Neutrophil (primary cell): ENCODE data around the gene TEPSIN.

Source experiments
- H3K27ac ChIP-seq: fragments of 200-600 bp; sonication (generic); 2 replicates; pipeline ENCODE4 v1.5.1; 2016; ENCODE audit warnings: mild to moderate bottlenecking, moderate library complexity
- H3K27me3 ChIP-seq: fragments of 200-600 bp; sonication (generic); 2 replicates; pipeline ENCODE4 v1.6.0; 2016; ENCODE audit warnings: mild to moderate bottlenecking
- H3K36me3 ChIP-seq: fragments of 200-600 bp; sonication (generic); 2 replicates; pipeline ENCODE4 v1.5.1; 2017
- H3K4me1 ChIP-seq, 2 experiments: fragments of 200-600 bp in 1 of 2; sonication (generic) in 1 of 2; 1 replicate in 1 of 2; 2 replicates in 1 of 2; pipeline versions ENCODE4 v1.5.1 to v1.6.1; 2013 to 2016; ENCODE audit warnings: low read depth in 1 of 2, low read length in 1 of 2, mild to moderate bottlenecking in 1 of 2, moderate library complexity in 1 of 2; ENCODE audit not compliant: control insufficient read depth in 1 of 2, insufficient read depth in 1 of 2
- H3K4me3 ChIP-seq, 2 experiments: fragments of 200-600 bp in 1 of 2; sonication (generic) in 1 of 2; 1 replicate in 1 of 2; 2 replicates in 1 of 2; pipeline ENCODE4 v1.5.1; 2013 to 2016; ENCODE audit warnings: low read depth in 1 of 2, low read length in 1 of 2, mild to moderate bottlenecking in 1 of 2, moderate library complexity in 1 of 2
- H3K9me3 ChIP-seq: fragments of 200-600 bp; sonication (generic); 2 replicates; pipeline ENCODE4 v1.5.1; 2016
- TF ChIP-seq, protein P1 (sequence below): fragments of 200-600 bp; sonication (generic); IDR thresholded peaks from 2 replicates; pipeline ENCODE4 v1.5.1; 2016; ENCODE audit warnings: antibody characterized with exemption

TEPSIN gene

DNA sequence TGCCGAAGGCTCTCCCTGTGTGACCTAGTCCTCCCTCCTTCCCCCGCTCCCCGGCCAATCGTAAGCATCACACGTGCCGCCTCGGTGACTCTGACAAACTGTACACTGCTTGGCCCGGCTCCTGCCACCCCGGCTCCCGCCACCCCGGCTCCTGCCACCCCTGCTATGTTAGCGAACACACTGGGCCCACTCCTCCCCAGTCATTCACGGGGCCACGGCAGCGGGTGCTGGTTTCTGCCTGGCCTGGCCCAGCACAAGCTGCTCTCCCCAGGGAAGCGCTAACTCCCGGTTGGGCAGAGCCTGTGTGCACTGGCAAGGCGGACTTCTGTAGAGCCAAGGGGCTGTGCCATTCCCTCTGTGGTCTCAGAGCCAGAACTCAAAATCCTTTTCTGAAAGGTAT lies 22.2 kb upstream of the TEPSIN start:
- Histone ChIP-seq H3K27me3 (no peaks in the 10 kb centered on the region), H3K4me3 (no peak overlapping the region), H3K27ac (no peak overlapping the region), H3K36me3 (peaks cover 98% of the 10 kb centered on the region), H3K4me1 (peaks cover 8% of the 10 kb centered on the region in 2 experiments), H3K9me3 (no peaks in the 10 kb centered on the region)
- TF ChIP-seq, protein P1, sequence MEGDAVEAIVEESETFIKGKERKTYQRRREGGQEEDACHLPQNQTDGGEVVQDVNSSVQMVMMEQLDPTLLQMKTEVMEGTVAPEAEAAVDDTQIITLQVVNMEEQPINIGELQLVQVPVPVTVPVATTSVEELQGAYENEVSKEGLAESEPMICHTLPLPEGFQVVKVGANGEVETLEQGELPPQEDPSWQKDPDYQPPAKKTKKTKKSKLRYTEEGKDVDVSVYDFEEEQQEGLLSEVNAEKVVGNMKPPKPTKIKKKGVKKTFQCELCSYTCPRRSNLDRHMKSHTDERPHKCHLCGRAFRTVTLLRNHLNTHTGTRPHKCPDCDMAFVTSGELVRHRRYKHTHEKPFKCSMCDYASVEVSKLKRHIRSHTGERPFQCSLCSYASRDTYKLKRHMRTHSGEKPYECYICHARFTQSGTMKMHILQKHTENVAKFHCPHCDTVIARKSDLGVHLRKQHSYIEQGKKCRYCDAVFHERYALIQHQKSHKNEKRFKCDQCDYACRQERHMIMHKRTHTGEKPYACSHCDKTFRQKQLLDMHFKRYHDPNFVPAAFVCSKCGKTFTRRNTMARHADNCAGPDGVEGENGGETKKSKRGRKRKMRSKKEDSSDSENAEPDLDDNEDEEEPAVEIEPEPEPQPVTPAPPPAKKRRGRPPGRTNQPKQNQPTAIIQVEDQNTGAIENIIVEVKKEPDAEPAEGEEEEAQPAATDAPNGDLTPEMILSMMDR = no peak

DNA sequence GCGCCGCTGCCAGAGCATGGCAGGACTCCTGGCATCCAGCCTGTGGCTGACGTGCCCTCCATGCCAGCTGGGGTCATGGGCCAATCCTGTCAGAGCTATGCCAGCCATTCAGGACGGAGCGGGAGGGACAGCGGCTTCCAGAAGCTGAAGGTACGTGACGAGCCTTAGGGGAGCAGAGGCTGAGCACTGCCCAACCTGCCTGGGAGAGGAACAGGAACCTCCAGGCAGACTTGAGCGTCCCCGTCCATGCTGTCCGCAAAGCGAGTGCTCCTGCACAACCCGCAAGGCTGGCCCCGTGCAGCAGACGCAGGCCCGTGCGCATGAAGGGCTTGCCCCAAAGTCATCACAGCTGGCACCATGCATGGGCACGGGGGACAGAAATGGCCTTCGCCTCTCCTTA lies 21.8 kb upstream of the TEPSIN start:
- no peak overlapping the region for H3K27ac ChIP-seq
- TF ChIP-seq, protein P1 = no peak
- H3K9me3 ChIP-seq = no peaks in the 10 kb centered on the region
- peaks cover 98% of the 10 kb centered on the region for H3K36me3 ChIP-seq
- H3K4me3 ChIP-seq = no peak overlapping the region
- H3K27me3 ChIP-seq = no peaks in the 10 kb centered on the region
- H3K4me1 ChIP-seq = peaks cover 7% of the 10 kb centered on the region in 2 experiments

DNA sequence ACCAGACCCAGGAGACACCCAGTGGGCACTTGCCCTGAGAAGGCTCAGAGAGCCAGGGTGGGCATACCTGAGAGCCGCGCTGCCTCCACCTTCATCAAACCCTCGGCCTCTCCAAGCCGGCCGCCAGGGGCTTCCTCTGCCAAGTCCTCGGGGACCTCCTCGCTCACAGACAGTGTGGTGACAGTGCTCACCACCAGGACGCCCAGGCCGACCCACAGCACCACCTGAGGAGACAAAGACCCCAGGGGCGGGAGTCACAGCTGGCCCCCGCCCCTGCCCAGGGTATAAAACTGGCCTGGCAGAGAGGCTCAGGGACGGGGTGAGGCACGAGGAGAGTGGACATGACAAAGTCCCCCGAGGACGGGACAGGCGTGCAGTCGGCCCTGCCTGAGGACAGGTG lies 21.3 kb upstream of the TEPSIN start:
- H3K4me1 ChIP-seq = peaks cover 8 to 9% of the 10 kb centered on the region in 2 experiments
- no peaks in the 10 kb centered on the region for H3K9me3 ChIP-seq
- no peak overlapping the region for H3K27ac ChIP-seq
- no peaks in the 10 kb centered on the region for H3K27me3 ChIP-seq
- peaks cover 93% of the 10 kb centered on the region for H3K36me3 ChIP-seq
- H3K4me3 ChIP-seq = no peak overlapping the region
- TF ChIP-seq, protein P1 = no peak

DNA sequence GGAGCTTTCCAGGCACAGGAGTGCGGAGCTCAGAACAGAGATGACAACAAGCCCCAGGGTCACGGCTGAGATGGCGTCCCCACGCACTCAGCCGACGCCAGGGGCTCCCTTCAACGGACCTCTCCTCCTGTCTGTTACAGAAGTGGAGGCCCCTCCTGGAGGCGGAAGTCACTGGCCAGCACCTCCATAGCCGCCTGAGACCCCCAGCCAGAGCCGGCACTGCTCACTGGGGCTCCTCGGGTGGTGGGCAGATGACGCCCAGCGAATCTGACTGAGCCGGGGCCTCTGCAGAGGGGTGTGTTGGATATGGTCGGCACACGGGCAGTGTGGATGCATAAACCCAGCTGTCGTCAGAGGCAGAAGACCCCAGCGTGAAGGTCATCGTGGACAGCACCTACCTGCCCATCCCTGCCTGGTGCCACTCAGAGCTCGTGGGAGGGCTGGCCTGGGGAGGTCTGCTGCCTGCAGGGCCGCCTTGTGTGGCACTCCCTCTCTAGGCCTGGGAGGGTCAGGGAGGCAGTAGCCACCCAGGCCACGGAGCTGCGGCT lies 20.3 kb upstream of the TEPSIN start:
- no peak overlapping the region for H3K27ac ChIP-seq
- no peak overlapping the region for H3K4me3 ChIP-seq
- peaks cover 18% of the 10 kb centered on the region in 2 experiments for H3K4me1 ChIP-seq
- TF ChIP-seq, protein P1 = no peak
- peaks cover 83% of the 10 kb centered on the region for H3K36me3 ChIP-seq
- no peaks in the 10 kb centered on the region for H3K9me3 ChIP-seq
- no peaks in the 10 kb centered on the region for H3K27me3 ChIP-seq

DNA sequence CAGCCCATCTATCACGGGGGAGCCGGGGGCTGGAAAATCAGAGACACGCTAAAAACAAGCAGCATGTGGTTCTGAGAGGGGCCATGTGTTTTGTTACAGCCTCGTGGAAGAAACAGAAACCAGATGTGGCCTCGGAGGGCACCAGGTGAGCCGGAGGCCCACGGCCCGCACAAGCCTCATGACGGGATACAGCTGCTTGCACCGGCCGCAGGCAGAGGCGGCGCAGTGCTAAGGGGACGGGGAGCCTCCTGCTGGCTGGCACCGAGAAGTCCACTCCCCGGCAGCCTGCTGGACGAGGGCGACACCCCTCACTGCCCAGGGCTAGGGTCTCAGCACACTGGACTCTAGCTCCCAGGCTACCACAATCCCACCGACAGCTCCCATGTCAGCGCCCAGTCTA lies 19.4 kb upstream of the TEPSIN start:
- TF ChIP-seq, protein P1 = no peak
- Histone ChIP-seq H3K27me3 (no peaks in the 10 kb centered on the region), H3K36me3 (peaks cover 81% of the 10 kb centered on the region), H3K4me3 (no peak overlapping the region), H3K9me3 (no peaks in the 10 kb centered on the region), H3K4me1 (peaks cover 18% of the 10 kb centered on the region in 2 experiments), H3K27ac (no peak overlapping the region)
